GM18951 (cell line): ENCODE data around the gene SCO2.
A peak's percentile ranks its signal among the peaks of the same experiment; 100 is the strongest.
"Not testable (repeated sequence)": the region's sequence is repeated elsewhere in the genome, so short reads cannot be mapped to it uniquely, and the experiment has no call there.

ENCODE experiments used
- POLR2A ChIP-seq: IDR thresholded peaks from 4 replicates; pipeline ENCODE4 v1.6.1; 2011; ENCODE audit warnings: mild to moderate bottlenecking; ENCODE audit not compliant: insufficient read length, insufficient read depth; ENCODE audit errors: extremely low read depth
- in situ Hi-C: fragments of 300-500 bp; cut with MboI; formaldehyde crosslinking; loops from one replicate; pipeline ENCODE4 v1.12.0; 2022; ENCODE audit warnings: low sequenced_read_pairs, mixed read lengths, inconsistent platforms; ENCODE audit not compliant: unreplicated experiment

The SCO2 gene

DNA sequence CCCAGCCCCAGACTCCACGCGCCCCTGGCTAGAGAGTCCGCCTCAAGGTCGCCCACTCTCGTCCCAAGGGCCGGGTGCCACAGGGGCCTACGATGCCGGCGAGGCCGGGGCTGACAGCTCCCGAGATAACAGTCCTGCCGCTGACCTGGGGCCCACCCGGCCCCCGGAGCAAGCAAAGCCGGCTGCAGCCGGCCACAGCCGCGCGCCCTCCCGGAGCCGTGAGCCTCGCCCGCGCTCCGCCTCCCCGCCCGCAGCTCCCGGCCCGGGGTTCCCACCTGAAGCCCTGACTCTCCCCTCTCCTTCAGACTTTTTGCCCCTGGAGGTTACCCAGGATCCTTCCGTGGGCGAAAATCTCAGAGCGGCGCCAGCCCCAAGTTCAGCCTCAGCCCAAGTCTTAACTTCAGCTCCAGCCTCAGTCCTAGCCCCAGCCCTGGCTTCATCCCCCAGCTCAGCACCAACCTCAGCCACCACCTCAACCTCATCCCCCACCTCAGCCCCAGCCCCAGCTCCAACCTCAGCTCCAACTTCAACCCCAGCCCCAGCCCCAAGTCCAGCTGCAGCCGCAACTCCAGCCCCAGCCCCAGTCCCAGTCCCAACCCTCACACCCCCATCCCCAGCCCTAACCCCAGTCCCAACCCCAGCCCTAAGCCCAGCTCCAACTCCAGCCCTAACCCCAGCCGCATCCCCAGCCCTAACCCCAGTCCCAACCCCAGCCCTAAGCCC lies 22.0 kb upstream of the SCO2 start:
- in situ Hi-C loops, result no loop called here
- TF ChIP-seq POLR2A, result no peak

DNA sequence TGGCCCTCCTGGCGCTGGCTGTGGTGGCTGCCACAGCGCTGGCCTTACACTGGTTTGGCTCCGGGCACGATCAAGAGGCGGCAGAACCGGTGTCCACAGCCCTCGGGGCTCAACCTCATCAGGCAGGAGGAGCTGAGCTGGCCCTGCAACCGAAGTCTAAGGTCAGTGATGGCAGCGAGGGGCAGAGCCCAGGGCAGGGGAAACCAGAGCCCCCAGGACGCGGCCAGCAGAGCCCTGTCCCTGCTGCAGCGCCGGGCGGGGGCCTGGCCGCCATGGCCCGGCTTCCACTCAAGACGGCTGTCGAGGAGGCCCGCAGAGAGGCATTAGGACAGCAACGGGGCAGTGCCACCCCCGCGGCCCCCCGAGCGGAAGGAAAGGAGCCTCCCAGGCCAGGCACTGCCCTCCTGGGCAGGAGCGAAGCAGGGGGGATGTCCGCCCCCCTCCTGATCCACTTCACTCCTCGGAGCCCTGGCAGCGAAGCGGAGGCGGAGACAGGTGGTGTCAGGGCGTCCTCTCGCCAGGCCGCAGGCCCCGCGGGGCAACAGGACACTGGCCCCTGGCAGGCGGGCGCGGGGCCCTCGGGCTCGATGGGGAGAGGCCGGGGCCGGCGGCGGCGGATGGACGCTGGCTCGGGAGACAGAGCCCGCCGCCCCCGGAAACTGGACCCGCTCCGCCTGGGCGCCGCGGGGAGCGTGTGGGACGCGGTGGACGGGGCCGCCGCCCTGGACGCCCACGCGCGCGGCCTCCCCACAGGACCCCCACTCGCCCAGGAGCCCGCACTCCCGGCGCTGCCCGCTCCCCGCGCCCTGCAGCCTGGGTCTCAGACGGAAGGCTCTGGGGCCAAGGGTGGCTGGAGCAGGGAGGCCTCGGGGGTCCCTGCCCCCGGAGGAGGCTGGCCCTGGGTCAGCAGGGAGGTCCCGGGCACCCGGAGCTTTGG lies 21.2 kb upstream of the SCO2 start:
- in situ Hi-C loops, result no loop called here
- no peak for TF ChIP-seq POLR2A

DNA sequence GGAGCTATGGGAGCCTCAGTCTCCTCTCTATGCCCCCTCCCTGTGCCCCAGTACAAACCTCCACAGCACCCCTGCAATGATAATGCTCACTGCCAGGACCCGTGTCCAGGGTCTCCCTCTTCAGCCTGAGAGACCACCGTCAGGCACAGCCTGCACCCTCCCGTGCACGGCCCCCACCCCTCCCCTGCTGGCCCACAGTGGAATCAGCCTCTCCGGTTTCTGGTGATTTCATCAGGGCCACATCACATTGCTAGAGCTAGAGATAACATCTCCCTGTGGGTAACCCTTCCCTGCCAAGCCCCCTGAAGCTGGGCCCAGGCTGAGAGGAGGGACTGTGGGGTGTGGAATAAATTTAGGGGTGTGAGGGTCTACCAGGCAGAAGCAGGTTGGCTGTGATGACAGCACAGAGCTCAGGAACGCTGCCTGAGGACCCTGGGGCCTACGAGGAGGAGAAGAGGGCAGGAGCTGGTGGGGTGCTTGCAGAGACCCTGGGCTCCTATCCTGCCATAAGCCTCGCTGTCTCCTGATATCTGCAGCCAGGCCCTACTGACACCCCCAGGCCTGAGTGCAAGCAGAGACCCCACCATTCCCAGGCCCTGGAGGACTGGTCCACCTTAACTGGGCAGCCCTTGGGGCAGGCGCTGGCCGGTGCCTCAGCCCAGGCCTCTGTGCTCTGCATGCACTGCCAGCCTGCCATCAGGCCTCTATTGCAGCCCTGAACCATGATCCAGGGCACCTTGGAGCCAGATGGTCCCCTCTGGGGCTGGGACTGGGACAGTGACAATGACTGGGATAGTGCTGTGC lies 20.3 kb upstream of the SCO2 start, which contains the start of gene KLHDC7B:
Gene KLHDC7B, plus strand, starts transcription at position 378 of the 804 bp plus-strand sequence. Its CDS starts 345 bp downstream, at position 723.
- in situ Hi-C loops, result no loop called here
- TF ChIP-seq POLR2A, result no peak

DNA sequence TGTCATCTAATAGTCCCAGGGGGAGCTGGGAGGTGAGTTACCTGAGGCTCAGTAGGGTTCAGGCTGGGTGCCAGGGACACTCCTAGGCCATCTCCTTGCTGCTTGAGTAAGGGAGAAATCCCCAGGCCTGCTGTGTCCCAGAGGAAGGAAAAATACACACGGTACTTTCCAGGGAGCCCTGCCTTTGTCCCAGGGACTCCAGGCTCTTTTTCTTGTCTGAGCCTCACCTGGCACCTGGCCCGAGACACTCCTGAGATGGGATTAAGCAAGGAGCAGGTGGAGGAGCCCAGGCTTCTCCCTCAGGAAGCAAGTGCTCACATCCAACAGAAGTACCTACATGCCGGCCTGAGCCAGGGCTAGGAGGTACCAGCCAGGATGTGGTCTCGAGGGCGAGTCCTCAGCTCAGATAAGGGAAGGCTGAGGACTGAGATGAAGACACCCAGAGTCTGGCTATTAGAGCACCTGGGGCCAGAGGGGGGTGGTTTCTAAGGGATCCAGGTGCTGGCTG lies 19.4 kb upstream of the SCO2 start:
- TF ChIP-seq POLR2A, result no peak
- in situ Hi-C loops, result no loop called here

DNA sequence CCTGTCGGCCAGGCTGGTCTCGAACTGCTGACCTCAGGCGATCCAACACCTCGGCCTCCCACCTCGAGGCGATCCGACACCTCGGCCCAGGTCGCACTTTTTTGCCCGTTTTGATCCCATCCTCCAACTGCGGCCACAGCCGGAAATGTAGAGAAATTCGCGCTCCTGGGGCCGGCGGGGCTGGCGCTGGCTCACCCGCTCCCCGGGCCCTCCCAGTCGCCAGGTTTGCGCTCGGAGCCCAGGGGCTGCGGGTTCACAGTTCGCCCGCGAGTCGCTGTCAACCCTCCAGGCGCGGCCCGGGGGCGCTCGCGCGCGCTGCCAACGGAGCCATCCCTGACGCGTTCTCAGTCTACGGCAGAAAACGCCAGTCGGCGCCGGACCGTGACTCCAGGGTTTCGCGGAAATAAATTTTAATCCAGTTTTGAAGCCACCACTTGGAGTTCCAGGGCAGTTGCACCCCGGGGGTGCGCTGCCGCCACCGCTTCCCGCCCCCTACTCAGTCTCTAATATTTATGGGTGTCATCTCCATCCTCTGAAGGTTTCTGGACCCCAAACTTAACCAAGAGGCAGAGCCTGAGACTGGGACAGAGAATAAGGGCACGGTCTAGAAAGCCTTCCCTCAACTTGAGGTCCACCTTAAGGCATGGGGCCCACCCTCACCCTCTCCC lies 18.8 kb upstream of the SCO2 start:
- in situ Hi-C loops, result no loop called here

DNA sequence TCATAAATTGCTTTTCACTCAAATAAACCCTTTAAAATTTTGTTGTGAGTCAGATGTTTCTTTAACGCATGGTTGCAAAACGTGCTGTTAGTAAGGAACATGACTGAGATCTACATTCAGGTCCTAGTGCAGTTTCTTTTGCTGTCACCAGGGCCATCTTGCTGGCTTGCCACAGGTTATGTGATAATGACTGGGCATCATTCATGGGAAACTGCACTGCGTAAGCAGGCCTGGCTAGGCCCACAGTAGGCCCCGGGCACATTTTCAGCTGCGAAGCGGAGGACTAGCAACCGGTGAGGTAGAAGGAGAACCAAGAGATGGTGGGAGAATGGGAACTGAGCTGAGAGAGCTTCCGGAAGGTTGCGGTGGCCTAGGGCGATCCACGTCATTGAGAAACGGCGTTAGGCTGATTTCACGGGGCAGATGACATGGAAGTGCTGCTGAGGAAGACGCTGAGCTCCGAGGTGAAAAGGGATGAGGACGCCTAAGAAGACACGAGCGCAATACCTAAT lies 17.1 kb upstream of the SCO2 start:
- peak; percentile 43 for TF ChIP-seq POLR2A
- in situ Hi-C loops, result no loop called here

More for the DNA sequence above, 18.8 kb upstream of the SCO2 start:
- peak; percentile 56 for TF ChIP-seq POLR2A

DNA sequence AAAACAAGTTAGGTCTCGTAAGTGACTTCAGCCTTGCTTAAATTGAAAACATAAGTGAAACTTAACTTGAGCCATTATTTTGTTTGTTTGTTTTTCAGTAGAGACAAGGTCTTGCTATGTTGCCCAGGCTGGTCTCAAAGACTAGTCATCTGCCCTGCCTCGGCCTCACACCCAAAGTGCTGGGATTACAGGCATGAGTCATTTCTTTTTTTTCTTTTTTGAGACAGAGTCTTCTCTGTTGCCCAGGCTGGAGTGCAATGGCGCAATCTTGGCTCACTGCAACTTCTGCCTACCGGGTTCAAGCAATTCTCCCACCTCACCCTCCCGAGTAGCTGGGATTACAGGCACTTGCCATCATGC lies 16.2 kb upstream of the SCO2 start:
- in situ Hi-C loops, result not testable (repeated sequence)

DNA sequence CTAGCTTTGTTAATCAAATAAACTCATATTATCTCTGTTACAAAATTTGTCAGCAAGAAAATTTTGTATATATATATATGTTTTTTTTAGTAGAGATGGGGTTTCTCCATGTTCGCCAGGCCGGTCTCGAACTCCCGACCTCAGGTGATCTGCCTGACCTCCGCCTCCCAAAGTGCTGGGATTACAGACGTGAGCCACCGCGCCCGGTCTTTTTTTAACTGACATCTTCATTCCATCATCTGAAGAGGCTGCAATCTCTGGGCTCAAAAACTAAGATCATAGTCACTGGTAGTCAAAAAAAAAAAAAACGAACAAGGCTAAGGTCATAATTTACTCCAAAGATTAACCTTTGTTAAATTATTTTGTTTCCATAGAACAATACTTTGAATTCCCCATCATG lies 15.0 kb upstream of the SCO2 start:
- in situ Hi-C loops, result no loop called here
- no peak for TF ChIP-seq POLR2A

DNA sequence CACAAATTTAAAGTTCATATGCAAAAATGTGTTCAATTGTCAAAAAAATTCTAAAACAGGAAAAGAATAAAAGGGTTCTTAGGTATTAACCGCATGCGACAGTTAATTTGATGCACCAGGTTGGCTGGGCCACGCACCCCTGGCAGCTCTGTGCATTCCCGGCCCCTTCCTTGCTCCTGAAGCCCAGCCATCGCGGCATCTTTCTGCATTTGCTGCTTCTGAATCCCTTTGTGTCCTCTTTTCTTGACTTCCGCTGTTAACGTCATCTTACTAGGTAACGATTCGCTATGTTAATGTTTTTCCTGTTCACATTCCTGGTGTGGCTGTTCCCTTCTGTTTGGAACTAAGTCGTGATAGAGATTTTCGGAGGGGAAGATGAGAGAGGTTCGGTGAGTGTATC lies 12.4 kb upstream of the SCO2 start:
- TF ChIP-seq POLR2A, result no peak
- in situ Hi-C loops, result no loop called here

DNA sequence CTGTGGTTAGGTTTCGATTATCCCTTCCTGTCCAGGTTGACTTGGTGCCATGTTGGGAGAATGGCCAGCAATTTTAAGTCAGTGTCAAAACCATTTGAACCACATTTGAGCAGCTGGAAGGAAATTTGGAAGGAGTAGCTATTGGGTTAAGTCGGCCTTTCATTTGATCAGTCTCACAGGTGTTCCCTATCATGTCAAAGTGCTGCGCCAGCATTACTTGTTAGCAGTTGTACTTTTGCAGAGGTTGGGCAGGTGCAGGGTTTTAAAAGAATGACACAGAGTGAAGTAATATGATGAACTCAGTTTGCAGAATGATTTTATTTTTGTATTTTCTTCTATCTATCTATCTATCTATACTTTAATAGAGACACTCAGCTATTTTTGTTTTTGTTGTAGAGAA lies 10.8 kb upstream of the SCO2 start:
- in situ Hi-C loops, result no loop called here
- TF ChIP-seq POLR2A, result no peak

DNA sequence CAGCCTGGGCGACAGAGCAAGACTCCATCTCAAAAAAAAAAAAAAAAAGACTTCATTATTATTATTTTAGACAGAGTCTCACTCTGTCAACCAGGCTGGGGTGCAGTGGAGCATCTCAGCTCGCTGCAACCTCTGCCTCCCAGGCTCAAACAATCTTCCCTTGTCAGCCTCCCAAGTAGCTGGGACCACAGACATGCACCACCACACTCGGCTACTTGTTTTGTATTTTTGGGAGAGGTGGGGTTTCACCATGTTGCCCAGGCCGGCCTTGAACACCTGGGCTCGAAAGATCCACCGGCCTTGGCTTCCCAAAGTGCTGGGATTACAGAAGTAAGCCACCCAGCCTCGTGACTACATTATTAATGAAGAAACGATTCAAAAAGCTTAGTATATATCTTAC lies 9.7 kb upstream of the SCO2 start:
- in situ Hi-C loops, result no loop called here
- no peak for TF ChIP-seq POLR2A

DNA sequence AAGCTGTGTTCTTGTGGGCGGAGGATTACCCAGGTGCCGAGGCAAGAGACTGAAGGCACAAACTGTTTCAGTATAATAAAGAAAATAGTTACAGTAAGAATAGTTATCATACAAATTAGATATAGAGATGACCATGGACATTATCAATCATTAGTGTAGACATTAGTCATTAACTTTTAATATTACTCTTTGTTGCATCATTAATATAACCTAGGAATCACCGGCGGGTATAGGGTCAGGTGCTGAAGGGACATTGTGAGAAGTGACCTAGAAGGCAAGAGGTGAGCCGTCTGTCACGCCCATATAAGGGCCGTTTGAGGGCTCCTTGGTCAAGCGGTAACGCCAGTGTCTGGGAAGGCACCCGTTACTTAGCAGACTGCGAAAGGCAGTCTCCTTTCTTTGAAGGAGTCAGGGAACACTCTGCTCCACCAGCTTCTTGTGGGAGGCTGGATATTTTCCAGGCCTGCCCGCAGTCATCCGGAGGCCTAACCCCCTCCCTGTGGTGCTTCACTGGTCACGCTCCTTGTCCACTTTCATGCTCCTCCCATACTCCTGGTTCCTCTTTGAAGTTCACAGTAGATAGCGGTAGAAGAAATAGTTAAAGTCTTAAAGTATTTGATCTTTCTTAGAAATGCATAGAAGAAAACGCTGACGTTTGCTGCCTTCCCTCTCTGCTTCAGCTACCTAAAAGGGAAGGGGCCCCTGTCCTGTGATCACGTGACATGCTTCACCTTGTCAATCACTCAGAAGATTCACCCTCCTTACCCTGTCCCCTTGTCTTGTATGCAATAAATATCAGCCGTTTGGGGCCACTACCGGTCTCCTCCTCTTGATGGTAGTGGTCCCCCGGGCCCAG lies 8.7 kb upstream of the SCO2 start:
- in situ Hi-C loops, result not testable (repeated sequence)
